GM12872 (cell line): ENCODE data around the gene DNAH8.

Source experiments
- TF ChIP-seq, protein P1 (sequence below): IDR thresholded peaks from 3 replicates; pipeline ENCODE4 v1.5.1; 2011; ENCODE audit warnings: low read depth, mild to moderate bottlenecking, low read length, moderate library complexity; ENCODE audit not compliant: insufficient read depth

DNAH8 gene

DNA sequence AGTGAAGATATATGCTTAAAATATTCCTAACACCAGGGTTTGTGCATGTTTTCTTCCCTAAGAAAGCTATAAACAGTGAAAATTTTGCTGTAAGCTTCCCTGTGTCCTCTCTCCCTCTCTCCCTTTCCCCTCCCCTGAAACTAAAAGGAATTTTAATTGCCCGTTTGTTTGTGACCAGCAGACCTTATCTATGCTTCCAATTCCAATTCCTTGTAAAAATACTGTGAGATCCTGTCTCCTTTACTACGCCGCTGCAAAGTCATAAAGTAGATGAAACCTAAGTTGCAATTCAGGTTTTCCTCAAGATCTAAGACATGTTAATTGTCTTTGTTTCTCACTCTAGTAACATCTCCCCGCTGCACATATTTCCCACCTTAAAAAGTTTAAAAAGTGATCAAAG is 82.3 kb downstream of the DNAH8 start:
- TF ChIP-seq, protein P1, sequence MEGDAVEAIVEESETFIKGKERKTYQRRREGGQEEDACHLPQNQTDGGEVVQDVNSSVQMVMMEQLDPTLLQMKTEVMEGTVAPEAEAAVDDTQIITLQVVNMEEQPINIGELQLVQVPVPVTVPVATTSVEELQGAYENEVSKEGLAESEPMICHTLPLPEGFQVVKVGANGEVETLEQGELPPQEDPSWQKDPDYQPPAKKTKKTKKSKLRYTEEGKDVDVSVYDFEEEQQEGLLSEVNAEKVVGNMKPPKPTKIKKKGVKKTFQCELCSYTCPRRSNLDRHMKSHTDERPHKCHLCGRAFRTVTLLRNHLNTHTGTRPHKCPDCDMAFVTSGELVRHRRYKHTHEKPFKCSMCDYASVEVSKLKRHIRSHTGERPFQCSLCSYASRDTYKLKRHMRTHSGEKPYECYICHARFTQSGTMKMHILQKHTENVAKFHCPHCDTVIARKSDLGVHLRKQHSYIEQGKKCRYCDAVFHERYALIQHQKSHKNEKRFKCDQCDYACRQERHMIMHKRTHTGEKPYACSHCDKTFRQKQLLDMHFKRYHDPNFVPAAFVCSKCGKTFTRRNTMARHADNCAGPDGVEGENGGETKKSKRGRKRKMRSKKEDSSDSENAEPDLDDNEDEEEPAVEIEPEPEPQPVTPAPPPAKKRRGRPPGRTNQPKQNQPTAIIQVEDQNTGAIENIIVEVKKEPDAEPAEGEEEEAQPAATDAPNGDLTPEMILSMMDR: no peak

DNA sequence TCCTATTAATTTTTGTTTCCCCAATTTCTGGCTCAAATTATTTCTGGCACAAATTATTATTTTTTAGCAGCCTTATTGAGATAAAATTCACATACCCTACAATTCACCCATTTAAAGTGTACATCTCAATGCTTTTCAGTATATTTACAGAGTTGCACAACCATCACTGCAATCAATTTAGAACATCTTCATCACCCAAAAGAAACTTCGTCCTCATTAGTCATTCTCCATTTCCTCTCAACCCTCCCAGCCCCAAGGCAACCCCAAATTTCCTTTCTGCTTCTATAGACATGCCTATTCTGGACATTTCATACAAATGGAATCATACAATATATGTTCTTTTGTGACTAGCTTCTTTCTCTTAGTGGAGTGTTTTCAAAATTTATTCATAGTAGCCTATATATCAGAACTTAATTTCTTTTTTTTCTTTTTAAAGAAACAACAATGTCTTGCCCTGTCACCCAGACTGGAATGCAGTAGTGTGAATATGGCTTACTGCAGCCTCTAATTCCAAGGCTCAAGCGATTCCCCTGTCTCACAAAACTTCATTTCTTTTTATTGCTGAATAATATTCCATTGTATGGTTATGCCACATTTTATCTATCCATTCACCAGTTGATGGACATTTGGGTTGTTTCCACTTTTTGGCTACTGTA is 84.5 kb downstream of the DNAH8 start:
- TF ChIP-seq, protein P1: no peak

DNA sequence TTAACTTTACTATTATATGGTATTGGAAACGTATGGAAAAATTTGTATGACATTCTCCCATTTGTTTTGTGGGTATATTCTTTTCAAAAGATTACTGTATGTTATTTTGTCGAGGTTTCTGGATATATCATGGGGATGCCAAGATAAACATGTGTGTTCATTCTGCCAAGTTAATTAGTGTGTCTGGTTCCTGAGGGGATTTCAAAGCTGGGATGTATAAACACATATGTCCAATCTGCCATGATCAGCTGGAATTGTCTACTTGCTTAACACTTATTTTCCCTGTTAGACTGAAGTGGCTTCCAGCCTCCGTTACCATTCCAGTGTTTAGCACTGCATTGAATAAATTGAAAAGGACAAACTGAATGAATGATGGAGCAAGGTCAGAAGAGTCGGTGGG is 86.2 kb downstream of the DNAH8 start:
- TF ChIP-seq, protein P1: no peak

DNA sequence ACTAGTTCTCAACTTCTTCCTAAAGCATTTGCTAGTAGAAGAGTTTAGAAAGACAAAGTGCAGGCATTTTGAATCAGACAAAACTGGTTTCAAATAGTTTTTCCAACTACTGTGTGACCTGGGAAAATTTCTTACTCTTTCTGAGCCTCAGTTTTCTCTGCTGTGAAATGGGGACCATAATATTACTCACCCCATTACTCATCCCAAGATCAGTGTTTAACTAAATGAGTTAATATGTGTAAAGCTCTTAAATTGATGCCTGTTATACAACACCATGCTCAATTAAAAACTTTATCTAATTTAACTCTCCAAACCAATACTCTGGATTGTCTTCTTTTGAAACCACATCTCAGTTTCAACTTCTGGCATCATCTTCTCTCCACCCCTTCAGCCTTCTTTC is 87.4 kb downstream of the DNAH8 start:
- TF ChIP-seq, protein P1: no peak

DNA sequence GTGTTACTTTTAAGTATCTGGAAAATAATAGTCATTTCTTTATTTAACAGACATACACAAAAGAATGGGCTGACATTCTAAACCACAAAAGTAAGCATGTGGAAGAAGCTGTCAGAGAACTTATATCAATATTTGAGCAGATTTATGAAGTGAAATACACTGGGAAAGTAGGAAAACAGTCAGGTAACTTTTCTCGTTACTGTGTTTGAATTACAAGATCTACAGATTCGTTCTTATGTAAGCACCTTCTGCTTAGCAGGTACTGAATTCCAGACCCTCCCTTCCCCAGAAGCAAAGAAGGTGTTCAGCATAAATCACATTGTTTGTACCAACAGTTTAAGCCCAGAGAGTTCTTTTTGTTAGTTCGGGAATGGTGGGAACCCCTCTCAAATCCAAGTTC is 88.0 kb downstream of the DNAH8 start:
- TF ChIP-seq, protein P1: no peak

DNA sequence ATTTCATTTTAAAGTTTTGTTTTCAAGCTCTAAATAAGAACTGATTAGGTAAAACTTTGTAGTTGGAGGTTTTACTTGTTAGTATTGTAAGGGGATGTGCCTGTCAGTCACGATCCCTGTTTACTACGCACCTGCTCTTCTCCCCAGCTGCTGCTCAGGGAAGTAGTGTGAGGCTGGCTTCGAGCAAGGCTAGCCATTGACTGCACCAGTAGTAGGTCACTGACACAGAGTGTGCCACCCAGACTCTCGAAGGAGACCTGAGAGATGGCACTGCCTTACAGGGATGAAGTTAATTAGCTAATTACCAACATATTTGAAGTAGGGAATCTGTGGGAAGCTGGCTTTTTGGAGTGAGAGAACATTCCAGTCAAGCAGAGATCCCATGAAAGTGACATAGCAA is 89.2 kb downstream of the DNAH8 start:
- TF ChIP-seq, protein P1: no peak

DNA sequence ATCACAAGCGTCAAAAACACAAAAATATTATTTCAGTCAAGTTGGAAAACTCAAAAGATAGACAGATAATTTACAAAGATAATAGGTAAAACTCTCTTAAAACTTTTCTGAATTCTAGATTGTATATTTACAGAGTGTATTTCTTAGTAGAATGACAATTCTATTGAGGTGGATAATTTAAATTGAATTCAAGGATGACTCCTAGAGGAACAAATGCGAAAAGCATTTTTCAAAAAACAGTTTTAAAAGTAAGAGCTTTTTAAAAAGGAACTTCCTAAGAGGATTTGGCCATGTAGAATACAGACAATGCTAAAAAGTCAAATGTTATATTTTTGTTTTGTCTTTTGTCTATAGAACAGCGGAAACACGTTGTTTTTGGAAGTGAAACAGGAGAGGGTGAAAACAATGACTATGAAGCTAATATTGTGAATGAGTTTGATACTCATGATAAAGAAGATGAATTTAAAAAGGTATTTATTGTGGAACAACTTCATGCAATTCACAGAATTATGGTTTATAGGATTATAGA is 90.1 kb downstream of the DNAH8 start:
- TF ChIP-seq, protein P1: no peak
